ENCODE results near the gene MRPL50. TPM values are rescaled to one million over a fixed set of nuclear protein-coding genes. Genes with fewer than 3 reads are reported as not detected.

Gene MRPL50
- total RNA-seq, 8 experiments from 2014 or later = 18.3 to 23.5 (median 20.0) TPM

GRCh38 chr9:101381833-101382342 is 16.5 kb downstream of the MRPL50 start:
- no peaks in the 10 kb centered on the region for H3K4me1 ChIP-seq (replicated peaks in 1 of 2)
- ATAC-seq (replicated peaks in 6 of 8) = no peak
- in situ Hi-C loops (cut with MboI; ENCODE audit: low pct_unique_long_range_greater_than_20kb in 2 of 9, low sequenced_read_pairs in 9 of 9, unreplicated experiment in 9 of 9) = no loop called here
- no peak overlapping the region for H3K4me3 ChIP-seq
- no peak overlapping the region for H3K27ac ChIP-seq
- 78 to 100% (median 94%) methylated on average over 1 to 2 of the region's 2 CpGs for WGBS, 10 experiments

GRCh38 chr9:101381118-101381517 is 17.3 kb downstream of the MRPL50 start:
- Histone ChIP-seq H3K27ac (no peak overlapping the region), H3K4me1 (replicated peaks in 1 of 2) (no peaks in the 10 kb centered on the region), H3K4me3 (no peak overlapping the region)
- 64 to 100% (median 96%) methylated on average over 1 to 3 of the region's 3 CpGs; no CpG with 5 or more reads in 4 of the 10 experiments for WGBS, 10 experiments
- ATAC-seq (replicated peaks in 6 of 8) = no peak
- in situ Hi-C loops (cut with MboI; ENCODE audit: low pct_unique_long_range_greater_than_20kb in 2 of 9, low sequenced_read_pairs in 9 of 9, unreplicated experiment in 9 of 9) = no loop called here

- H3K4me3 ChIP-seq = no peak overlapping the region
- in situ Hi-C loops (cut with MboI; ENCODE audit: low pct_unique_long_range_greater_than_20kb in 2 of 9, low sequenced_read_pairs in 9 of 9, unreplicated experiment in 9 of 9) = no loop called here
- no peak for ATAC-seq (replicated peaks in 6 of 8)
- no peak overlapping the region for H3K27ac ChIP-seq
- H3K4me1 ChIP-seq (replicated peaks in 1 of 2) = no peaks in the 10 kb centered on the region
These were observed 18.1 kb downstream of the MRPL50 start for GRCh38 chr9:101380295-101380694.

GRCh38 chr9:101376111-101376848 is 22.1 kb downstream of the MRPL50 start:
- H3K27ac ChIP-seq = no peak overlapping the region
- no peaks in the 10 kb centered on the region for H3K4me1 ChIP-seq (replicated peaks in 1 of 2)
- in situ Hi-C loops (cut with MboI; ENCODE audit: low pct_unique_long_range_greater_than_20kb in 2 of 9, low sequenced_read_pairs in 9 of 9, unreplicated experiment in 9 of 9) = no loop called here
- ATAC-seq (replicated peaks in 6 of 8) = peak in 5 of 8 experiments; percentile 90 to 97 (median 95)
- H3K4me3 ChIP-seq = no peak overlapping the region
- 20 to 88% (median 66%) methylated on average over 1 to 5 of the region's 6 CpGs for WGBS, 10 experiments

- no peak for ATAC-seq (replicated peaks in 6 of 8)
- WGBS, 10 experiments = 40 to 100% (median 91%) methylated on average over 1 to 12 of the region's 12 CpGs; no CpG with 5 or more reads in 2 of the 10 experiments
- in situ Hi-C loops (cut with MboI; ENCODE audit: low pct_unique_long_range_greater_than_20kb in 2 of 9, low sequenced_read_pairs in 9 of 9, unreplicated experiment in 9 of 9) = no loop called here
- Histone ChIP-seq H3K4me1 (replicated peaks in 1 of 2) (no peaks in the 10 kb centered on the region), H3K27ac (no peak overlapping the region), H3K4me3 (no peak overlapping the region)
These were observed 22.9 kb downstream of the MRPL50 start for GRCh38 chr9:101375546-101375945.

GRCh38 chr9:101372327-101373118 is 25.9 kb downstream of the MRPL50 start:
- 29 to 100% (median 80%) methylated on average over 1 to 2 of the region's 2 CpGs; no CpG with 5 or more reads in 3 of the 10 experiments for WGBS, 10 experiments
- peaks cover 0 to 6% of the 10 kb centered on the region in 2 donors for H3K4me1 ChIP-seq (replicated peaks in 1 of 2)
- no peak overlapping the region for H3K4me3 ChIP-seq
- peak in 1 of 8 experiments; percentile 44 for ATAC-seq (replicated peaks in 6 of 8)
- H3K27ac ChIP-seq = no peak overlapping the region
- in situ Hi-C loops (cut with MboI; ENCODE audit: low pct_unique_long_range_greater_than_20kb in 2 of 9, low sequenced_read_pairs in 9 of 9, unreplicated experiment in 9 of 9) = no loop called here

- in situ Hi-C loops (cut with MboI; ENCODE audit: low pct_unique_long_range_greater_than_20kb in 2 of 9, low sequenced_read_pairs in 9 of 9, unreplicated experiment in 9 of 9) = no loop called here
- 50 to 100% (median 85%) methylated on average over 1 to 3 of the region's 3 CpGs for WGBS, 10 experiments
- no peak for ATAC-seq (replicated peaks in 6 of 8)
- H3K4me3 ChIP-seq = no peak overlapping the region
- H3K27ac ChIP-seq = no peak overlapping the region
- peaks cover 0 to 8% of the 10 kb centered on the region in 2 donors for H3K4me1 ChIP-seq (replicated peaks in 1 of 2)
These were observed 26.6 kb downstream of the MRPL50 start for GRCh38 chr9:101371813-101372212.

- 27 to 100% (median 73%) methylated on average over 1 to 2 of the region's 2 CpGs for WGBS, 10 experiments
- Histone ChIP-seq H3K27ac (no peak overlapping the region), H3K4me3 (no peak overlapping the region), H3K4me1 (replicated peaks in 1 of 2) (peaks cover 0 to 16% of the 10 kb centered on the region in 2 donors)
- in situ Hi-C loops (cut with MboI; ENCODE audit: low pct_unique_long_range_greater_than_20kb in 2 of 9, low sequenced_read_pairs in 9 of 9, unreplicated experiment in 9 of 9) = no loop called here
- ATAC-seq (replicated peaks in 6 of 8) = no peak
These were observed 28.4 kb downstream of the MRPL50 start for GRCh38 chr9:101369884-101370531.

GRCh38 chr9:101369286-101369685 is 29.1 kb downstream of the MRPL50 start:
- Histone ChIP-seq H3K27ac (no peak overlapping the region), H3K4me3 (no peak overlapping the region), H3K4me1 (replicated peaks in 1 of 2) (peaks cover 0 to 16% of the 10 kb centered on the region in 2 donors)
- WGBS, 10 experiments = 6 to 88% (median 71%) methylated on average over 1 to 2 of the region's 2 CpGs; no CpG with 5 or more reads in 4 of the 10 experiments
- in situ Hi-C loops (cut with MboI; ENCODE audit: low pct_unique_long_range_greater_than_20kb in 2 of 9, low sequenced_read_pairs in 9 of 9, unreplicated experiment in 9 of 9) = no loop called here
- ATAC-seq (replicated peaks in 6 of 8) = no peak

- H3K27ac ChIP-seq = no peak overlapping the region
- H3K4me1 ChIP-seq (replicated peaks in 1 of 2) = peaks cover 0 to 16% of the 10 kb centered on the region in 2 donors
- no peak for ATAC-seq (replicated peaks in 6 of 8)
- 81 to 100% (median 92%) methylated on average over 1 to 3 of the region's 3 CpGs; no CpG with 5 or more reads in 1 of the 10 experiments for WGBS, 10 experiments
- no peak overlapping the region for H3K4me3 ChIP-seq
- in situ Hi-C loops (cut with MboI; ENCODE audit: low pct_unique_long_range_greater_than_20kb in 2 of 9, low sequenced_read_pairs in 9 of 9, unreplicated experiment in 9 of 9) = no loop called here
These were observed 31.1 kb downstream of the MRPL50 start for GRCh38 chr9:101367323-101367722.

GRCh38 chr9:101366038-101366756 is 32.2 kb downstream of the MRPL50 start:
- H3K4me1 ChIP-seq (replicated peaks in 1 of 2) = peaks cover 0 to 16% of the 10 kb centered on the region in 2 donors
- ATAC-seq (replicated peaks in 6 of 8) = no peak
- WGBS, 10 experiments = 8 to 86% (median 44%) methylated on average over 1 to 5 of the region's 5 CpGs
- H3K4me3 ChIP-seq = no peak overlapping the region
- H3K27ac ChIP-seq = no peak overlapping the region
- in situ Hi-C loops (cut with MboI; ENCODE audit: low pct_unique_long_range_greater_than_20kb in 2 of 9, low sequenced_read_pairs in 9 of 9, unreplicated experiment in 9 of 9) = no loop called here

GRCh38 chr9:101365181-101365580 is 33.2 kb downstream of the MRPL50 start:
- peaks cover 0 to 16% of the 10 kb centered on the region in 2 donors for H3K4me1 ChIP-seq (replicated peaks in 1 of 2)
- in situ Hi-C loops (cut with MboI; ENCODE audit: low pct_unique_long_range_greater_than_20kb in 2 of 9, low sequenced_read_pairs in 9 of 9, unreplicated experiment in 9 of 9) = no loop called here
- no peak overlapping the region for H3K27ac ChIP-seq
- H3K4me3 ChIP-seq = no peak overlapping the region
- ATAC-seq (replicated peaks in 6 of 8) = no peak

All from motor neuron (in vitro differentiated cells).